ENCODE measurements around the gene KDM4C. TPM values are rescaled to one million over a fixed set of nuclear protein-coding genes. Genes with fewer than 3 reads are reported as not detected.

Gene KDM4C
- total and polyA plus RNA-seq, 2 of the 4 experiments (the other 2 are of a cell fraction), result 11.8 to 23.8 TPM

DNA sequence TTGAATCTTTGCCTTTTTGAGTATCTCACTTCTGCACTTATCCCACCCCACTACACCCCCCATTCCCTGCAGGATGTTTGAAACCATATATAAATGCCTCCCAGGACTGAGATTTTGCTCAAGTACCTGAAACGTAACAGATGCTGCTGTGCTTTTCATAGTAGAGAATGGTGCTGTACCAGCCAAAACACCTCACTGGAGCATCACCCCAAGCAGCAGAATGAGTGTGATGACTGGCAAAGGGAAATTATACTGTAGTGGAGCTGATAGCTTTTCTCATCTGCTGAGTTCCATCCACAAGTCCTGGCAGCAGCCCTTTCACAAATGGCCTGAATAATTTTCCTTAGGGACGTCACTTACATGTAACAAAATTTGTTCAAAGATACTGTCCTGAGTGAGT is 246.1 kb downstream of the KDM4C start:
- CTCF ChIA-PET, result no interaction called here
- no peak overlapping the region for H2AK5ac ChIP-seq (ENCODE audit: low read depth, low read length)
- no TSS peak for BruUV-seq (replicated peaks)
- TF ChIP-seq, protein P1, sequence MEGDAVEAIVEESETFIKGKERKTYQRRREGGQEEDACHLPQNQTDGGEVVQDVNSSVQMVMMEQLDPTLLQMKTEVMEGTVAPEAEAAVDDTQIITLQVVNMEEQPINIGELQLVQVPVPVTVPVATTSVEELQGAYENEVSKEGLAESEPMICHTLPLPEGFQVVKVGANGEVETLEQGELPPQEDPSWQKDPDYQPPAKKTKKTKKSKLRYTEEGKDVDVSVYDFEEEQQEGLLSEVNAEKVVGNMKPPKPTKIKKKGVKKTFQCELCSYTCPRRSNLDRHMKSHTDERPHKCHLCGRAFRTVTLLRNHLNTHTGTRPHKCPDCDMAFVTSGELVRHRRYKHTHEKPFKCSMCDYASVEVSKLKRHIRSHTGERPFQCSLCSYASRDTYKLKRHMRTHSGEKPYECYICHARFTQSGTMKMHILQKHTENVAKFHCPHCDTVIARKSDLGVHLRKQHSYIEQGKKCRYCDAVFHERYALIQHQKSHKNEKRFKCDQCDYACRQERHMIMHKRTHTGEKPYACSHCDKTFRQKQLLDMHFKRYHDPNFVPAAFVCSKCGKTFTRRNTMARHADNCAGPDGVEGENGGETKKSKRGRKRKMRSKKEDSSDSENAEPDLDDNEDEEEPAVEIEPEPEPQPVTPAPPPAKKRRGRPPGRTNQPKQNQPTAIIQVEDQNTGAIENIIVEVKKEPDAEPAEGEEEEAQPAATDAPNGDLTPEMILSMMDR (conservative IDR thresholded peaks at IDR 0.05; ENCODE audit: low read depth, low read length), result no peak
- TF ChIP-seq MXI1 (IDR thresholded peaks at IDR 0.05; ENCODE audit: borderline replicate concordance, low read depth, low read length) (no peak), FOS (IDR thresholded peaks at IDR 0.05; ENCODE audit: low read depth, low read length) (no peak), MAZ (IDR thresholded peaks at IDR 0.05; ENCODE audit: borderline replicate concordance, low read depth, low read length) (no peak)
- H3K18ac ChIP-seq (ENCODE audit: low read depth, low read length), result no peak overlapping the region
- no peak overlapping the region for H3K9ac ChIP-seq (ENCODE audit: low read depth, low read length)
- no peak overlapping the region for H3K56ac ChIP-seq (ENCODE audit: extremely low read depth, insufficient read depth, low read length)
- H4K8ac ChIP-seq (ENCODE audit: low read depth in 2 of 2, low read length in 2 of 2), result no peak overlapping the region
- no peak overlapping the region for H3K4ac ChIP-seq (ENCODE audit: low read depth, low read length)
- no peaks in the 10 kb centered on the region for H3K4me1 ChIP-seq (ENCODE audit: control insufficient read depth, insufficient read depth, low read length)
- no peak overlapping the region for H3K4me3 ChIP-seq (ENCODE audit: insufficient read depth, low read depth, low read length)
- H3K4me2 ChIP-seq (ENCODE audit: low read depth, low read length), result no peak overlapping the region
- ATAC-seq (ENCODE audit: low read depth) (no peak), DNase-seq (no peak)
- H4K91ac ChIP-seq (ENCODE audit: insufficient read depth, low read depth, low read length), result no peak overlapping the region
- H4K5ac ChIP-seq (ENCODE audit: low read depth, low read length), result no peak overlapping the region
- no peak overlapping the region for H2BK5ac ChIP-seq (ENCODE audit: low read depth, low read length, poor library complexity, severe bottlenecking)
- H2BK20ac ChIP-seq (ENCODE audit: low read depth, low read length), result no peak overlapping the region
- POLR2A ChIA-PET (ENCODE audit: unreplicated experiment), result no interaction called here
- peaks cover 4% of the 10 kb centered on the region; the same call in 1 of the 2 replicates for H3K36me3 ChIP-seq (ENCODE audit: control insufficient read depth, insufficient read depth, low read length)
- intact Hi-C loops (cut with micrococcal nuclease) (no loop called here), in situ Hi-C loops (cut with MboI; ENCODE audit: low sequenced_read_pairs) (no loop called here), dilution Hi-C loops (cut with HindIII; ENCODE audit: low sequenced_read_pairs, unreplicated experiment) (no loop called here)
- H2BK120ac ChIP-seq (ENCODE audit: low read depth, low read length), result no peak overlapping the region
- no CpG with 5 or more reads among the region's 2 CpGs for WGBS, 2 experiments (ENCODE audit: extremely low coverage in 2 of 2, insufficient read length in 1 of 2)
- H4K20me1 ChIP-seq (ENCODE audit: insufficient read depth, low read length), result no peaks in the 10 kb centered on the region
- no peaks in the 10 kb centered on the region for H3K27me3 ChIP-seq (ENCODE audit: control insufficient read depth, insufficient read depth, low read length)
- no peak overlapping the region for H3K27ac ChIP-seq (ENCODE audit: insufficient read depth, low read length)
- H3K14ac ChIP-seq (replicated peaks; ENCODE audit: low read depth, low read length), result no peak overlapping the region
- peaks cover 2% of the 10 kb centered on the region for H3K9me3 ChIP-seq (ENCODE audit: control insufficient read depth, insufficient read depth, low read length)
- no peak overlapping the region for H3K23ac ChIP-seq (ENCODE audit: low read depth, low read length)
- H2AFZ ChIP-seq (replicated peaks; ENCODE audit: low read length, poor library complexity), result no peak overlapping the region
- H3K9me1 ChIP-seq (ENCODE audit: insufficient read depth, low read length), result 0 out of 2 replicates have a peak, but pooled peaks cover 3% of the 10 kb centered on the region
- H2AK9ac ChIP-seq (replicated peaks; ENCODE audit: low read depth, low read length, poor library complexity), result no peak overlapping the region
- H2BK15ac ChIP-seq (ENCODE audit: low read depth, low read length), result no peak overlapping the region
- no peaks in the 10 kb centered on the region for H3K79me1 ChIP-seq (ENCODE audit: low read depth in 1 of 2, low read length in 2 of 2)
